ENCODE results near the gene WRNIP1. TPM values are rescaled to one million over a fixed set of nuclear protein-coding genes. Genes with fewer than 3 reads are reported as not detected.

The WRNIP1 gene
- total and polyA plus RNA-seq, 8 donors: 29.7 to 196 (median 38.5) TPM

- DNase-seq: no peak
- Histone ChIP-seq H3K36me3 (no peaks in the 10 kb centered on the region), H3K27ac (peak overlapping the region in 1 of 5 donors; percentile 8), H3K27me3 (no peaks in the 10 kb centered on the region), H3K4me3 (no peak overlapping the region), H3K9me3 (no peaks in the 10 kb centered on the region), H3K4me1 (peaks cover 7 to 15% (median 10%) of the 10 kb centered on the region in 4 donors)
- TF ChIP-seq POLR2A (IDR thresholded peaks at IDR 0.05) (no peak), CTCF (IDR thresholded peaks at IDR 0.05) (no peak), EP300 (IDR thresholded peaks at IDR 0.05) (no peak), POLR2AphosphoS5 (IDR thresholded peaks at IDR 0.05) (no peak)
- 46 to 63% (median 57%) methylated on average over 17 of the region's 17 CpGs for WGBS, 5 donors
- intact Hi-C loops (cut with DNase I; ENCODE audit: low total_unique reads): no loop called here
Observed at GRCh38 chr6:2743280-2744208, 21.6 kb upstream of the WRNIP1 start.

DNA sequence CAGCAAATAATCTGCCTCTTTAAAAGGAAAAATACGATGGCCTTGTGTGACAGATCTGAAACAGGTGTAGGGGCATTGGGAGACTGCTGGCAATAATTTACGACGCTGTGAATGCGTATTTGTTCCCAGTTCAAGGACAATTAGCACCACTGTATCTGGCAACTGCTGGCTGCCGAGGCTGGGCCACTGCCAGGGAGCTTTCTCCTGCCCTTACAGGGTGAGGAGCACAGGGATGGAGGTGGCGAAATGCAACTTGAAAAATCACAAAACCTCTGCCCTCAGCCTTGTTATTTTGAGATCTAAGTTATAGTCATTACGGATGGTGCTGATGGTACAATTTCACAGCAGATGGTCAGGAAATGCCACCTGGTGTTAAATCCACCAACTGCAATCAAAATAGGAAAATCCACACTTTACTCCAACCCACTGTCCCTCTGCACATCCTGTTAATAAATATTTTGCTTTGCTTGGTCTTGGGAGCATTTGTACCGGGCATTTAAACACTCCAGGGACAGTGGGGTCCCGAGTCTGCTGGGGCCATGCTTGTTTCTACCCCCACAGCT, 20.9 kb upstream of the WRNIP1 start:
- H3K36me3 ChIP-seq: no peaks in the 10 kb centered on the region
- intact Hi-C loops (cut with DNase I; ENCODE audit: low total_unique reads): no loop called here
- no peak overlapping the region for H3K4me3 ChIP-seq
- peaks cover 7 to 14% (median 9%) of the 10 kb centered on the region in 4 donors for H3K4me1 ChIP-seq
- H3K27me3 ChIP-seq: no peaks in the 10 kb centered on the region
- peak; percentile 34 to 42 for DNase-seq
- peak overlapping the region in 1 of 5 donors; percentile 8 for H3K27ac ChIP-seq
- no peak for TF ChIP-seq POLR2AphosphoS5 (IDR thresholded peaks at IDR 0.05)
- no peak for TF ChIP-seq POLR2A (IDR thresholded peaks at IDR 0.05)
- TF ChIP-seq CTCF (IDR thresholded peaks at IDR 0.05): no peak
- TF ChIP-seq EP300 (IDR thresholded peaks at IDR 0.05): no peak
- no peaks in the 10 kb centered on the region for H3K9me3 ChIP-seq
- 37 to 55% (median 51%) methylated on average over 9 of the region's 9 CpGs for WGBS, 5 donors

GRCh38 chr6:2744778-2745177, 20.4 kb upstream of the WRNIP1 start:
- Histone ChIP-seq H3K4me3 (no peak overlapping the region), H3K27ac (no peak overlapping the region), H3K36me3 (no peaks in the 10 kb centered on the region), H3K9me3 (no peaks in the 10 kb centered on the region), H3K27me3 (no peaks in the 10 kb centered on the region), H3K4me1 (peaks cover 7 to 16% (median 11%) of the 10 kb centered on the region in 4 donors)
- WGBS, 5 donors: 91 to 96% (median 94%) methylated on average over 7 to 8 of the region's 8 CpGs
- DNase-seq: no peak
- intact Hi-C loops (cut with DNase I; ENCODE audit: low total_unique reads): no loop called here
- no peak for TF ChIP-seq POLR2AphosphoS5 (IDR thresholded peaks at IDR 0.05)
- TF ChIP-seq CTCF (IDR thresholded peaks at IDR 0.05): no peak
- no peak for TF ChIP-seq EP300 (IDR thresholded peaks at IDR 0.05)
- TF ChIP-seq POLR2A (IDR thresholded peaks at IDR 0.05): no peak

DNA sequence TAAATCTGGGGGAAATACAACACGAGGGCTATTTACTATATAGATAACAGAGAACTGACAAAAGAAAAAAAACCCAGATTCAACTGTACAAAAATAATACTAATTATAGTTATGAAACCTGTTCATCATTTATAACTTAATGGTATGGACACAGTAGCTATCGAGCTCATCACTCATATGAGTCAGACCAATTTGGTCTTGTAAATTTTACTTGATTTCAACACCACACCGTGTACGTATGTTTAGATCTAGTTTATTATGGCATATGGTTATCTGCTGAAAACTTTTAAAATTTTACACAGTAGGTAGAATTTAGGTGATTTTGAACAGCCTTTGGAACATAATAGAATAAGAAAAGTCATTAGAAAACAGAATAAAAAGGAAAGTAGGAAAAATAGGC, 19.9 kb upstream of the WRNIP1 start:
- H3K4me3 ChIP-seq: no peak overlapping the region
- 90 to 93% (median 92%) methylated on average over 4 of the region's 4 CpGs for WGBS, 5 donors

More for the DNA sequence above, 19.9 kb upstream of the WRNIP1 start:
- no peak overlapping the region for H3K27ac ChIP-seq
- H3K9me3 ChIP-seq: no peaks in the 10 kb centered on the region
- peaks cover 7 to 20% (median 12%) of the 10 kb centered on the region in 4 donors for H3K4me1 ChIP-seq
- TF ChIP-seq POLR2AphosphoS5 (IDR thresholded peaks at IDR 0.05) (no peak), CTCF (IDR thresholded peaks at IDR 0.05) (no peak), EP300 (IDR thresholded peaks at IDR 0.05) (no peak), POLR2A (IDR thresholded peaks at IDR 0.05) (no peak)
- intact Hi-C loops (cut with DNase I; ENCODE audit: low total_unique reads): no loop called here
- no peaks in the 10 kb centered on the region for H3K27me3 ChIP-seq
- H3K36me3 ChIP-seq: no peaks in the 10 kb centered on the region
- no peak for DNase-seq
